ENCODE measurements around the gene RFFL. TPM values are rescaled to one million over a fixed set of nuclear protein-coding genes. Genes with fewer than 3 reads are reported as not detected.

RFFL gene
- total RNA-seq, 2 donors from 2014 or later = 12.2 to 20.1 TPM

GRCh38 chr17:34999456-34999855, 64.1 kb downstream of the RFFL start:
- peaks cover 48% of the 10 kb centered on the region for H3K36me3 ChIP-seq
- H3K27me3 ChIP-seq = no peaks in the 10 kb centered on the region
- peaks cover 0 to 29% of the 10 kb centered on the region in 2 donors for H3K4me1 ChIP-seq
- H3K27ac ChIP-seq = no peak overlapping the region
- TF ChIP-seq, protein P1, sequence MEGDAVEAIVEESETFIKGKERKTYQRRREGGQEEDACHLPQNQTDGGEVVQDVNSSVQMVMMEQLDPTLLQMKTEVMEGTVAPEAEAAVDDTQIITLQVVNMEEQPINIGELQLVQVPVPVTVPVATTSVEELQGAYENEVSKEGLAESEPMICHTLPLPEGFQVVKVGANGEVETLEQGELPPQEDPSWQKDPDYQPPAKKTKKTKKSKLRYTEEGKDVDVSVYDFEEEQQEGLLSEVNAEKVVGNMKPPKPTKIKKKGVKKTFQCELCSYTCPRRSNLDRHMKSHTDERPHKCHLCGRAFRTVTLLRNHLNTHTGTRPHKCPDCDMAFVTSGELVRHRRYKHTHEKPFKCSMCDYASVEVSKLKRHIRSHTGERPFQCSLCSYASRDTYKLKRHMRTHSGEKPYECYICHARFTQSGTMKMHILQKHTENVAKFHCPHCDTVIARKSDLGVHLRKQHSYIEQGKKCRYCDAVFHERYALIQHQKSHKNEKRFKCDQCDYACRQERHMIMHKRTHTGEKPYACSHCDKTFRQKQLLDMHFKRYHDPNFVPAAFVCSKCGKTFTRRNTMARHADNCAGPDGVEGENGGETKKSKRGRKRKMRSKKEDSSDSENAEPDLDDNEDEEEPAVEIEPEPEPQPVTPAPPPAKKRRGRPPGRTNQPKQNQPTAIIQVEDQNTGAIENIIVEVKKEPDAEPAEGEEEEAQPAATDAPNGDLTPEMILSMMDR (IDR thresholded peaks at IDR 0.05) = no peak
- H3K9me3 ChIP-seq = no peaks in the 10 kb centered on the region
- H3K4me3 ChIP-seq = no peak overlapping the region
- no peak for DNase-seq (ENCODE audit: low spot score)

- peak; percentile 76 for DNase-seq (ENCODE audit: low spot score)
- H3K4me1 ChIP-seq = peaks cover 0 to 27% of the 10 kb centered on the region in 2 donors
- H3K27ac ChIP-seq = peak overlapping the region; percentile 46 to 76
- no peak overlapping the region for H3K4me3 ChIP-seq
- H3K36me3 ChIP-seq = peaks cover 61% of the 10 kb centered on the region
- H3K27me3 ChIP-seq = no peaks in the 10 kb centered on the region
- H3K9me3 ChIP-seq = no peaks in the 10 kb centered on the region
- TF ChIP-seq, protein P1 (IDR thresholded peaks at IDR 0.05) = peak; percentile 36 to 79
Observed at GRCh38 chr17:34998205-34998604, 65.3 kb downstream of the RFFL start.

- no peak overlapping the region for H3K4me3 ChIP-seq
- H3K27me3 ChIP-seq = no peaks in the 10 kb centered on the region
- H3K27ac ChIP-seq = peak overlapping the region; percentile 46 to 76
- TF ChIP-seq, protein P1 (IDR thresholded peaks at IDR 0.05) = no peak
- DNase-seq (ENCODE audit: low spot score) = no peak
- H3K9me3 ChIP-seq = no peaks in the 10 kb centered on the region
- peaks cover 69% of the 10 kb centered on the region for H3K36me3 ChIP-seq
- peaks cover 0 to 20% of the 10 kb centered on the region in 2 donors for H3K4me1 ChIP-seq
Observed at GRCh38 chr17:34997355-34997862, 66.1 kb downstream of the RFFL start.

DNA sequence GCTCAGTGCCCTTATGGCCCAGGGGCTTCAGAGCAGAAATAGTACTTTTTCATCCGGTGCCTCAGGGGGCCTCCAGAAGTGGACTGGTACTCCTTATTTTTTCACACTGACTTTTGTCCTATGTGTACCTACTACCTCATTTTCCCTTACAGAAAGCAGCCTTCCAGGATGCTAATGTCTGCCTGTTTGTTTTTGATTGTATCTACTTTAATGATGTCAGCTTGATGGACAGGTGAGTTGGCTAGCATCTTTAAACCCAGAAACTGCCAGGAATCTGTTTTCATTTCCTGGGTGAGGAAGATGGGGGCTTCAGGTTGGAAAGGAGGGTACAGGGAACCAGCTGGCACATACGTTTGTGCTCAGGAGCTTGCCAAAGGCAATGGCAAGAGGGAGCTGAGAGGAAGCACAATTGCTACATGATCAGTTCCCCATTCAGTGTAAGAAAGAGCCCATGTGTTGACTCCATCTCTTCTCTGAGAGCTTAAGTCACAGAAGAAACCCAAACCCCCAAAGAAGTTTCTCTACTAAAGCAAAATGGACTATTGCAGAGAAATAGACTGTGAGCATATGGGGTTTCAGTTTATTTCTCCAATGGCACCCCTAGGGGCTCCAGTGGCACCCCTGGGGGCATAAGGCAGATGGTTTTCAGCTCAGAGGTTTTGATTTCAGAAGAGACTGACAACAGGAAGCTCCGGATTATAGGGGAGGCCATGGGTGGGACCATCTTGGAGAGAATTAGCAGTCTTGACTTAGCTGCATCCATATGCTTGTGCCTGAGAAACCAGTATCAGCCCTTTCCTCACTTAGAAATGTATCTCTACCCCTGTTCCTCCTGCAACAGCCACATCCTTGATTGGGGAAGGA, 66.9 kb downstream of the RFFL start:
- H3K4me3 ChIP-seq = no peak overlapping the region
- peak overlapping the region; percentile 46 to 76 for H3K27ac ChIP-seq
- TF ChIP-seq, protein P1 (IDR thresholded peaks at IDR 0.05) = no peak
- H3K27me3 ChIP-seq = no peaks in the 10 kb centered on the region
- peaks cover 0 to 20% of the 10 kb centered on the region in 2 donors for H3K4me1 ChIP-seq
- no peaks in the 10 kb centered on the region for H3K9me3 ChIP-seq
- H3K36me3 ChIP-seq = peaks cover 70% of the 10 kb centered on the region
- DNase-seq (ENCODE audit: low spot score) = no peak

GRCh38 chr17:34993031-34993430, 70.5 kb downstream of the RFFL start:
- Histone ChIP-seq H3K27ac (no peak overlapping the region), H3K9me3 (no peaks in the 10 kb centered on the region), H3K4me3 (no peak overlapping the region), H3K27me3 (no peaks in the 10 kb centered on the region), H3K36me3 (peaks cover 72% of the 10 kb centered on the region), H3K4me1 (peaks cover 0 to 24% of the 10 kb centered on the region in 2 donors)
- TF ChIP-seq, protein P1 (IDR thresholded peaks at IDR 0.05) = no peak
- DNase-seq (ENCODE audit: low spot score) = no peak

Data from right atrium auricular region (tissue), 2 donors.